Measurements from ENCODE around the gene NDUFS5. TPM values are rescaled to one million over a fixed set of nuclear protein-coding genes. Genes with fewer than 3 reads are reported as not detected.

Gene NDUFS5
- polyA plus RNA-seq, 1 of the 3 experiments (the other 2 are of a cell fraction) = 881 TPM

GRCh38 chr1:38990738-38991637, 35.2 kb upstream of the NDUFS5 start, which contains the start of gene AKIRIN1 (continued):
- 0 out of 2 replicates have a peak, but pooled peaks have one; percentile 18 for TF ChIP-seq REST (IDR thresholded peaks at IDR 0.05; ENCODE audit: low read depth, low read length)
- no peak for TF ChIP-seq CTCF (IDR thresholded peaks at IDR 0.05)
- TF ChIP-seq TEAD4 (IDR thresholded peaks at IDR 0.05; ENCODE audit: borderline replicate concordance, insufficient read depth) = no peak
- no peak for TF ChIP-seq ZBTB33 (IDR thresholded peaks at IDR 0.05; ENCODE audit: borderline replicate concordance, low read depth)

- H3K9me2 ChIP-seq = no peaks in the 10 kb centered on the region
- ChIA-PET CTCF (interaction anchor here (1.2 to 1.4 kb wide), 2 partner anchors 35 to 89 kb away, joined by 3 read pairs; no protein-coding TSS in a partner anchor), POLR2A (no interaction called here)
- H4K20me1 ChIP-seq (ENCODE audit: insufficient read depth) = peaks cover 53% of the 10 kb centered on the region
- no peaks in the 10 kb centered on the region for H3K27me3 ChIP-seq (ENCODE audit: insufficient read depth)
- H2AFZ ChIP-seq (ENCODE audit: low read depth) = no peak overlapping the region
- peak overlapping the region; percentile 77 to 82; a peak in 3 of 4 replicates for H3K27ac ChIP-seq (ENCODE audit: low read depth in 2 of 2, low read length in 1 of 2)
- H3K4me1 ChIP-seq (ENCODE audit: control insufficient read depth in 1 of 2, insufficient read depth in 2 of 2, low read depth in 1 of 2, low read length in 1 of 2) = peaks cover 0 to 7% of the 10 kb centered on the region in 2 experiments; a peak in 3 of 4 replicates
- WGBS (ENCODE audit: low lambda C conversion rate) = under 1% methylated on average over 29 of the region's 30 CpGs
- peak overlapping the region; percentile 64 to 67 for H3K4me3 ChIP-seq (ENCODE audit: low read depth in 2 of 2, low read length in 1 of 2)
- H3K9me3 ChIP-seq = no peaks in the 10 kb centered on the region
- peaks cover 57% of the 10 kb centered on the region for H3K79me2 ChIP-seq (ENCODE audit: insufficient read depth)
- H3K4me2 ChIP-seq = peak overlapping the region; percentile 67
- peaks cover 9% of the 10 kb centered on the region for H3F3A ChIP-seq (replicated peaks; ENCODE audit: insufficient read depth)
- peak overlapping the region; percentile 98 for H3K9ac ChIP-seq
- H3K36me3 ChIP-seq (replicated peaks in 1 of 2; ENCODE audit: control insufficient read depth in 1 of 2, insufficient read depth in 2 of 2, low read length in 1 of 2) = peaks cover 3 to 29% of the 10 kb centered on the region in 2 experiments
- no peak for TF ChIP-seq GATA2 (CRISPR knock-in tag; IDR thresholded peaks at IDR 0.05)
- TF ChIP-seq IRF3 (IDR thresholded peaks at IDR 0.05; ENCODE audit: low read depth, low read length) = no peak
- TF ChIP-seq RAD21 (IDR thresholded peaks at IDR 0.05; ENCODE audit: low read length) = no peak
- no peak for TF ChIP-seq RXRA (IDR thresholded peaks at IDR 0.05; ENCODE audit: borderline replicate concordance, low read depth)
- TF ChIP-seq EZH2phosphoT487 (IDR thresholded peaks at IDR 0.05; ENCODE audit: borderline replicate concordance, low read depth) = no peak
- TF ChIP-seq USF1 (IDR thresholded peaks at IDR 0.05; ENCODE audit: borderline replicate concordance, low read depth) = no peak
- TF ChIP-seq GABPA (IDR thresholded peaks at IDR 0.05; ENCODE audit: low read depth) = no peak
- no peak for TF ChIP-seq NRF1 (IDR thresholded peaks at IDR 0.05; ENCODE audit: low read depth, low read length)
- TF ChIP-seq USF2 (IDR thresholded peaks at IDR 0.05; ENCODE audit: borderline replicate concordance, low read depth, low read length) = no peak
- TF ChIP-seq NFIC (IDR thresholded peaks at IDR 0.05; ENCODE audit: borderline replicate concordance) = no peak
- TF ChIP-seq FOXM1 (IDR thresholded peaks at IDR 0.05; ENCODE audit: low read depth) = no peak
- peak; percentile 77 for DNase-seq
Observed at GRCh38 chr1:38991638-38992411, 34.3 kb upstream of the NDUFS5 start.

Data from SK-N-SH (cell line).